Endodermal cell (in vitro differentiated cells): Measurements from ENCODE around the gene PSAP. TPM values are rescaled to one million over a fixed set of nuclear protein-coding genes. Genes with fewer than 3 reads are reported as not detected.
A peak's percentile ranks its signal among the peaks of the same experiment; 100 is the strongest.

Source experiments
- DNase-seq: peaks from one replicate; pipeline ENCODE4 v3.0.0-alpha.2; 2017
- H3K27ac ChIP-seq: 2 replicates; pipeline ENCODE4 v1.5.1; 2013; ENCODE audit warnings: mild to moderate bottlenecking, low read depth, low read length, moderate library complexity
- H3K27me3 ChIP-seq: 2 replicates; pipeline ENCODE4 v1.6.1; 2013; ENCODE audit warnings: mild to moderate bottlenecking, low read length, moderate library complexity; ENCODE audit not compliant: insufficient read depth, control insufficient read depth, poor library complexity, severe bottlenecking
- H3K36me3 ChIP-seq: 2 replicates; pipeline ENCODE4 v1.7.0; 2013; ENCODE audit warnings: mild to moderate bottlenecking, low read length, moderate library complexity; ENCODE audit not compliant: control insufficient read depth, insufficient read depth
- H3K4me1 ChIP-seq: one replicate; pipeline ENCODE4 v1.7.0; 2013; ENCODE audit warnings: low read length; ENCODE audit not compliant: control insufficient read depth, insufficient read depth
- H3K4me3 ChIP-seq: 2 replicates; pipeline ENCODE4 v1.5.1; 2013; ENCODE audit warnings: mild to moderate bottlenecking, low read length, moderate library complexity
- H3K9ac ChIP-seq: 2 replicates; pipeline ENCODE4 v1.6.1; 2013; ENCODE audit warnings: mild to moderate bottlenecking, low read length, moderate library complexity; ENCODE audit not compliant: poor library complexity, severe bottlenecking; ENCODE audit errors: extremely low read depth
- H3K9me3 ChIP-seq: 2 replicates; pipeline ENCODE4 v1.6.1; 2013; ENCODE audit warnings: mild to moderate bottlenecking, low read length, moderate library complexity; ENCODE audit not compliant: control insufficient read depth
- H3K27ac Mint-ChIP-seq: 2 replicates; pipeline ENCODE4 v1.8.0; 2020; ENCODE audit warnings: mixed read lengths
- H3K27me3 Mint-ChIP-seq: 2 replicates; pipeline ENCODE4 v1.8.0; 2021; ENCODE audit warnings: mild to moderate bottlenecking, mixed read lengths; ENCODE audit not compliant: insufficient read depth
- H3K36me3 Mint-ChIP-seq: 2 replicates; pipeline ENCODE4 v1.8.0; 2020; ENCODE audit warnings: low read depth, mixed read lengths
- H3K4me1 Mint-ChIP-seq: 2 replicates; pipeline ENCODE4 v1.8.0; 2020; ENCODE audit warnings: mixed read lengths
- H3K4me3 Mint-ChIP-seq: 2 replicates; pipeline ENCODE4 v1.8.0; 2020; ENCODE audit warnings: mild to moderate bottlenecking, moderate library complexity, mixed read lengths
- H3K9me3 Mint-ChIP-seq: 2 replicates; pipeline ENCODE4 v1.8.0; 2020; ENCODE audit warnings: mild to moderate bottlenecking, mixed read lengths
- CTCF ChIP-seq: fragments of 200-600 bp; sonication (generic); conservative IDR thresholded peaks from 2 replicates; pipeline ENCODE4 v1.5.0; 2021; ENCODE audit warnings: antibody characterized with exemption, mild to moderate bottlenecking
- WGBS, 2 experiments: methylation state at CpG; one replicate each; pipeline versions ENCODE4 v1.1.5 to v1.1.7; 2013; ENCODE audit warnings: missing lambda C conversion rate in 2 of 2, mixed read lengths in 1 of 2; ENCODE audit not compliant: insufficient coverage in 1 of 2, insufficient read length in 1 of 2; 5-methylcytosine and 5-hydroxymethylcytosine counted together
- long read RNA-seq, 4 experiments: library from polyadenylated mRNA in 2 of 4; library from RNA in 1 of 4; library from capped mRNA in 1 of 4; stranded (forward) in 3 of 4; unstranded in 1 of 4; transcript quantifications; one replicate each; pipeline ENCODE4 v2.0.0, GENCODE V29; 2020 to 2021; ENCODE audit warnings: inconsistent platforms in 1 of 4
- polyA plus RNA-seq, 2 experiments: library from polyadenylated mRNA; stranded (reverse); fragments of 50-300 nt; gene quantifications; one replicate each; pipeline ENCODE4 v1.2.3, GENCODE V29; 2013
- total RNA-seq, 2 donors: library from RNA; stranded (reverse); fragmentation: NEBNext Ultra II Directional in 1 of 2; extraction: Animal tissue kit (Norgen Biotek cat#: 25700) in 1 of 2; gene quantifications; 2 replicates in 1 of 2; 3 replicates in 1 of 2; pipeline ENCODE4 v1.2.1, GENCODE V29; 2021

PSAP gene
- total RNA-seq = 100 to 1,000 TPM; 456 to 549 TPM
- polyA plus RNA-seq (2013, experiment 1 of 2) = 500 TPM
- polyA plus RNA-seq (2013, experiment 2 of 2) = 448 TPM
- long read RNA-seq, experiment 1, transcript PSAP-202 (14 exons, 2,872 nt) = major isoform, 93 of 285 reads
- long read RNA-seq, experiment 1, partial matches to known transcripts = 100 of 285 reads
- long read RNA-seq, experiment 1, other reads (novel, unspliced or antisense) = 92 of 285 reads
- long read RNA-seq, experiment 2, transcript PSAP-202 (14 exons, 2,872 nt) = major isoform, 1,861 of 2,067 reads
- long read RNA-seq, experiment 2, partial matches to known transcripts = 107 of 2,067 reads
- long read RNA-seq, experiment 2, other reads (novel, unspliced or antisense) = 99 of 2,067 reads
- long read RNA-seq, experiment 3, transcript PSAP-202 (14 exons, 2,872 nt) = major isoform, 4,162 of 4,402 reads
- long read RNA-seq, experiment 3, partial matches to known transcripts = 81 of 4,402 reads
- long read RNA-seq, experiment 3, other reads (novel, unspliced or antisense) = 159 of 4,402 reads
- long read RNA-seq, experiment 4, transcript PSAP-202 (14 exons, 2,872 nt) = major isoform, 191 of 541 reads
- long read RNA-seq, experiment 4, partial matches to known transcripts = 343 of 541 reads
- long read RNA-seq, experiment 4, other reads (novel, unspliced or antisense) = 7 of 541 reads

- H3K27ac ChIP-seq = peak within 1 kb of the TSS; percentile 91
- H3K9ac ChIP-seq = peak within 1 kb of the TSS; percentile 86
- H3K4me1 ChIP-seq = peaks cover 7% of the 10 kb centered on the region
- H3K9me3 ChIP-seq = peaks cover 4% of the 10 kb centered on the region
- TF ChIP-seq CTCF = no peak
- Mint-ChIP-seq H3K36me3 (peaks cover 7% of the 10 kb centered on the region), H3K9me3 (no peaks in the 10 kb centered on the region), H3K4me1 (peaks cover 26% of the 10 kb centered on the region), H3K27me3 (no peaks in the 10 kb centered on the region), H3K4me3 (peak within 1 kb of the TSS; percentile 86), H3K27ac (peak within 1 kb of the TSS; percentile 94)
- peaks cover 2% of the 10 kb centered on the region for H3K36me3 ChIP-seq
- H3K27me3 ChIP-seq = no peaks in the 10 kb centered on the region
- peak within 1 kb of the TSS; percentile 99 for H3K4me3 ChIP-seq
- peak; percentile 99 for DNase-seq
- WGBS, 2 experiments = 0% methylated on average over 1 to 49 of the region's 49 CpGs
These were observed at the start of gene PSAP for GRCh38 chr10:71850743-71851464. Gene PSAP (minus strand): TSS chr10:71851251. CDS start chr10:71851221, 30 bp downstream.

- H3K9ac ChIP-seq = no peak overlapping the region
- H3K36me3 ChIP-seq = no peaks in the 10 kb centered on the region
- TF ChIP-seq CTCF = no peak
- H3K4me1 Mint-ChIP-seq = peaks cover 12% of the 10 kb centered on the region
- H3K27me3 Mint-ChIP-seq = no peaks in the 10 kb centered on the region
- 93 to 95% methylated on average over 10 to 14 of the region's 14 CpGs for WGBS, 2 experiments
- H3K4me3 Mint-ChIP-seq = no peak overlapping the region
- H3K36me3 Mint-ChIP-seq = no peaks in the 10 kb centered on the region
- H3K4me1 ChIP-seq = no peaks in the 10 kb centered on the region
- no peak for DNase-seq
- no peaks in the 10 kb centered on the region for H3K27me3 ChIP-seq
- no peak overlapping the region for H3K4me3 ChIP-seq
- peaks cover 1% of the 10 kb centered on the region for H3K9me3 Mint-ChIP-seq
- no peaks in the 10 kb centered on the region for H3K9me3 ChIP-seq
- no peak overlapping the region for H3K27ac Mint-ChIP-seq
- H3K27ac ChIP-seq = no peak overlapping the region
These were observed 49.6 kb upstream of the PSAP start for GRCh38 chr10:71900441-71901180.
